Stimulated activated CD8-positive, alpha-beta memory T cell treated with anti-CD3 and anti-CD28 coated beads, Interleukin-7, amount 100 ng/mL, for 24 hours (primary cell): ENCODE results near the gene CERKL.

Experiments
- DNase-seq: peaks from one replicate; pipeline ENCODE4 v3.0.0-alpha.2; 2020; ENCODE audit warnings: low read depth

The CERKL gene

GRCh38 chr2:181628590-181629585 lies 28.0 kb downstream of the CERKL start:
- no peak for DNase-seq

GRCh38 chr2:181627545-181627944 lies 29.4 kb downstream of the CERKL start:
- no peak for DNase-seq

DNA sequence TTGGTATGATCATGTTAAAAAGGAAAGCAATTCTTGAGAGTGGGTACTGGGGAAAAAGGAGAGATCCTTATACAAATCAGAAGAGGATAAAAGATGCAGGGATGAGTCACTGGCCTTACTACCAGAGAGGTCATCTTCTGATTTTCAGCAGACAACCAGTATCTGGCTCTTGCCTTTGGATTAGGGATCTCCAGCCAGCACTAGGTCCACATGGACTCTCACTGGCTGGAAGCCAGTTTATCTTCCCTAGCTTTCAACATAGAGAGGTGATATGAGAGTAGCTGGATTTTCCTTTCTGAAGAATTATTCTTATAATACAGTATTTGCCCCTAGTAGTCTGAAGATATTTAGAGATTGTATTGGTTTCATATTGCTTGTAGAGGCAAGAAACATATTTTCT lies 30.2 kb downstream of the CERKL start:
- DNase-seq: no peak

DNA sequence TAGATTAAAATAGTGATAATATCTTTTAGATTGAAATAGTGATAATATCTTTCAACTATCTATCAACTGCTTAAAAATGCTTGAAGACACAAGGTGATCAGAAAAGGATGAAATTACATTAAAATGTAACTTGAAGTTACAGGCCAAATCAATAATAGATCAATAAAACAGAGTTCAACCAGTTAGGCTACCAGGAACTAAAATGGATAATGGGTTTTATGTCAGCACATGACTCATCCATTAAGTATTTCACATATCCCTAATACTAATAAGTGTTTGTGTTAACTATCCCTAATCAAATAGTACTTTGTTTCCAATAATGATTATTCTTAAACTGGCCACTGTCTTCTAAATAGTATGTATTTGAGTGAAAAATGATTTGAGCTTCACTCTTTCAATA lies 33.7 kb downstream of the CERKL start:
- DNase-seq: no peak

DNA sequence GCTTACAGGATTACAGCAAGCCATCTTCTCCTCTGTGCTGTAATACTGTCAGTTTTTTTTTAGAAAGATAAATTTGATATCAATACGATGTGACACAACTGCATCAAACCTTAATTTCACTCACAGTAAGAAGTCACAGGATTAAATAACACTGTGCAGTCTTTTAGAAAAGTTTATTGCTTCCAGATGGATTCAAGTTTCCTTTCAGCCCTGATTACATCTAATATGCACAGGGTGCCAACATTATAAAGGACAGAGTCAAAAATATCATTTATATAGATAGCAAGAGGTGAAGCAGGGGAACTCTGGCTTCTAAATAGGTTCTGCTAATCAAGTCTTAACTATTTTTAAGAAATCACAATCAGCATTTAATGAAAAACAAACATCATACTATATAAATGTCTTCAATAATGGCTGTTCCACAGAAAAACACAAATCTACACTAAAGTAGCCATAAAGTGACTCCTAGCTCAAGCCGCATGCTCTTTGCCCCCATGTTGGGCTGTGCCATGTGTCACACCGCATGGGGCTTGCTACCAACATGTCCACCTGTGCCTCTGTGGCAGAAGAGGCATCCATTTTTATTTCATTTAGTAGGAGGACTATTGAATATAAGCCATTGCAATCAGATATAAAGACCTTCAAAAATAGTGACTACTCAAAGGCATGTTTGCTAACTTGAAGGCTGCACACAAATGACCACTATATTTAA lies 35.0 kb downstream of the CERKL start:
- no peak for DNase-seq

GRCh38 chr2:181619516-181619915 lies 37.4 kb downstream of the CERKL start:
- no peak for DNase-seq

- DNase-seq: no peak
Measured at GRCh38 chr2:181616715-181617114, 40.2 kb downstream of the CERKL start.

GRCh38 chr2:181614874-181615638 lies 41.8 kb downstream of the CERKL start:
- DNase-seq: no peak

- no peak for DNase-seq
Measured at GRCh38 chr2:181613241-181613640, 43.7 kb downstream of the CERKL start.

DNA sequence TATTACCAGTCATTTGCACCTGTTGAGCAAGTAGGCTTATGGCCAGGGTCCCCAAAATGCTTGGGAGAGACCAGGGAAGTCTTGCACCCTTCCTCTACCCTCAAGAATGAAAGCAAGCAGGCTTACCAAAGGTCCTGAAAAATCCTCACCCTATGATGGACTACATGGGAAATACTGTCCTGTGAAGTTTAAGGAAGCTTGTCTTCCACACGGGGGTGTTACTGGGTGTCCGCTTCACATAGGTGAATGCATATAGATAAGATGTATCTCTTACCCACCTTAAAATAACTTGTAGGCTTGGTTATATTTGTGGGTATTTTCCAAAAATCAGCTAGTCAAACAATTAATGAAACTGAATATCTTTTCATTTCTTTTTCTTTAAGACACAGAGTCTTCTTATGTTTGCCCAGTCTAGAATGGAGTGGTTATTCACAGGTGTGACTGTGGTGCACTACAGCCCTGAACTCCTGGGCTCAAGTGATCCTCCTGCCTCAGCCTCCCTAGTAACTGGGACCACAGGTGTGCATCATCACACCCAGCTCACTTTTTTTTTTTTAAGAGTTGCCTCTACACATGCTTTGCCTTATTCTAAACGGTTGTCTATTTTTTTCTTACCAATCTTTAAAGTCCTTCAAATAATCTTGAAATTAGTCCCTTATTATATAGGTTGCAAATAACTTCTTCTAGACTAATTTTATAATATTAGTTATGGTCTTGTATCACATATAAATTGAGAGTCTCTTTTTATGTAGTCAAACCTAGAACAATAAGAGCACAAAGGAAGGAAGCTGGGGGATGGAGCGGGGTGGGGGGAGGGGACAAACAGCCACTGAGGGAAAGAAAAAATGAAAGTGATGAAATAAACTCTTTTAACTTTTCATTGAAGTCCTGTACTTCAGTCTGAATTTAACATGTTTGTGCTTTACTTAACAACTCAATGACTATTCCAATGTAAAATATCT lies 49.0 kb downstream of the CERKL start:
- no peak for DNase-seq

GRCh38 chr2:181605889-181606837 lies 50.7 kb downstream of the CERKL start:
- no peak for DNase-seq

- no peak for DNase-seq
Measured at GRCh38 chr2:181602017-181602416, 54.9 kb downstream of the CERKL start.

DNA sequence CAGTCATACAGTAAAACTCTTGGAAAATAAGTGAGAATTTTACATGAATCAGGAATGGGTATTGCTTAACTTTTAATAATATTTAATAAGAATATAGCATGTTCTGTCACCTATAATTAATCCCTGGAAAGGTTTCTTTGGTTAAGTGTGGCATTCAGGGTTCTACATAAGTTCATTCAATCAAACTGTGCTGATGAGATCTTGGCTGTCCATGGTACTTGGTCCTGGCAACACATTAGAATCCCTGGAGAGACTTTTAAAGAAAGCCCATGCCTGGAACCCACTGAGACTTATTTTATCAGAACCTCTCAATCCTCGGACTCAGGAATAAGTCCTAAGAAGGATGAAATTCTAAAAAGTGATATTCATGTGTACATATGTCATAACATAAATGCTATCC lies 60.3 kb downstream of the CERKL start:
- DNase-seq: no peak

DNA sequence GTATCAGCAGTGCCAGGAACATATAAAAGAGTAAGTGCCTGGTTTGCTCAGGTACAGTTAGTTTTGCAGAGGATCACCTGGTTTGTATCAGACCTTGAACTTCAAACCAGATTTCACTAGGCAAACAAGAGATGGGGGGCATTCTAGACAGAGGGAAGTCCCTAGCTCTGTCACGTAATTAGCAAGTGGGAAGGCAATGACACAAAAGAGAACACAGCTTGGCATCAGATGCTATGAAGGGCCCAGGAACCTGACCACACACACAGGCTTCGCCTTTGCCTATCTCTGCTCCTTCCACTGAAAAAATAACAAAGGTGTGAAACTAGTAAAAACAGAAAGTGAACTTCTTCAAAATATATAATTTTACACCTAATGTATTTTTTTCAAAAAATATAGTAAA lies 62.6 kb downstream of the CERKL start:
- no peak for DNase-seq

DNA sequence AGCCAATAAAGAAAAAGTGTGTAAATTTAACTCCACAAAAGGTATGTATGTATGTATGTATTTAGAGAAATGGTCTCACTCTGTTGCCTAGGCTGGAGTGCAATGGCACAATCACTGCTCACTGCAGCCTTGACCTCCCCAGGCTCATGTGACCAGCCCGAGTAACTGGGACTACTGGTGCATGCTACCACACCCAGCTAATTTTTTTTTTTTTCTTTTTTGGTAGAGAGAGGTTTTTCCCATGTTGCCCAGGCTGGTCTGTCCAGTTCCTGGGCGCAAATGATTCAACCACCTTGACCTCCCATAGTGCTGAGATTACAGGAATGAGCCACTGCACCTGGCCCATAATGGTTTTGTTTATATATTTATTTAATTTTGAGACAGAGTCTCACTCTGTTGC lies 67.1 kb downstream of the CERKL start:
- no peak for DNase-seq

DNA sequence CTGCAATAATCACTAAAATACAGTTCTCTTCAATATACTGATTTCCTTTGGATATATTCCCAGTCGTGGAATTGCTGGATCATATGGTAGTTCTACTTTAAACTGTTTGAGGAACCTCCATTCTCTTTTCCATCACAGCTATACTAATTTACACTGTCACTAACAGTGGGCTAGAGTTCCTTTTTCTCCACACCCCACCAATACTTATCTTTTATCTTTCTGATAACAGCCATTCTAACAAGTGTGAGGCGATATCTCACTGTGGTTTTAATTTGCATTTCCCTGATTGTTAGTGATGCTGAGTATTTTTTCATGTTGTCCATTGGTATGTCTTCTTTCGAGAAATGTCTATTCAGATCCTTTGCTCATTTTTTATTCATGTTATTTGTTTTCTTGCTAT lies 68.4 kb downstream of the CERKL start:
- no peak for DNase-seq

- no peak for DNase-seq
Measured at GRCh38 chr2:181586569-181587081, 70.3 kb downstream of the CERKL start.

DNA sequence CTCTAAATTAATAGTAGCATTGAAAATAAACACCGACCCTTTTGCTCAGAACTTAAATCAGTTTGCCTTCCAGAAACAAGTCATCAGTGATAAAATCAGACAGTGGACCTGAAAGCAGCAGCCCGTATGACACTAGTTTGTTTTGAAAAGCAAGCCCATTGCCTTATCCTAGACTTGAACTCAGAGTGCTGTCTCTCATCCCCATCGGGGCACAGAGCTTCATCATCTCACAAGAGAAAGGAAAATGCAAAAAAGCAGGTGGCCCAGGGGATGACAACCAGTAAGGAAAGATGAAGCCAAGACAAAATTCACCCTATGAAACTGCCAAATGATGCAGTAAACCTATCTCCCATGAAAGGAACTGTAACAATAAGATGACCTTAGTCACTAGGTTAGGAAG lies 71.2 kb downstream of the CERKL start:
- DNase-seq: no peak

DNA sequence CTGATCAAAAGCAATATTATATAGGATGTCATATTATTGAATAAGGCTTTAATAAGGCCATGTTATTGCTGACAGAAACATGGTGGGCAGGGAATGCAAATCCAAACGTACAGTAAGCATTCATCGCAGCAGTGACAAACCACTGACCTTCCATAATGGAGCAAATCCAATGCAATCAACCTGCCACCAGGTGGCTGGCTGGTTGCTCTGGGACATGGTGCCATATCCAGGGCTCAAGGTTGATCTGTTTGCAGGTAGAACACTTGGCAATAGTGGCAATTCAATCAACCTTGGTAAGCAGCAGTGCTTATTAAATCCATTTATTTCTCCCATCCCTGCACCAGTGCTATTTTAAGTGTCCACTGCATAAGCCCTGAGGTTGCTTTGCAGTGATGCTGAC lies 75.4 kb downstream of the CERKL start:
- no peak for DNase-seq

- DNase-seq: no peak
Measured at GRCh38 chr2:181578829-181579228, 78.1 kb downstream of the CERKL start.
